Breast epithelium (tissue), 4 donors: ENCODE results near the gene ZNF579. TPM values are rescaled to one million over a fixed set of nuclear protein-coding genes. Genes with fewer than 3 reads are reported as not detected.

Source experiments
- DNase-seq, 2 donors: peaks; one replicate each; pipeline ENCODE4 v3.0.0-alpha.2; 2019; ENCODE audit warnings: low spot score in 2 of 2
- H3K27ac ChIP-seq, 2 donors: fragments of 200-600 bp; sonication (generic) in 1 of 2; one replicate each; pipeline ENCODE4 v1.5.1; 2016 to 2019; ENCODE audit warnings: mild to moderate bottlenecking in 1 of 2
- H3K27me3 ChIP-seq, 2 donors: fragments of 200-600 bp; sonication (generic) in 1 of 2; one replicate each; pipeline versions ENCODE4 v1.5.1 to v1.6.0; 2017 to 2019; ENCODE audit warnings: control low read depth in 1 of 2, mild to moderate bottlenecking in 1 of 2
- H3K36me3 ChIP-seq: fragments of 200-600 bp; one replicate; pipeline ENCODE4 v1.5.1; 2019
- H3K4me1 ChIP-seq, 2 donors: fragments of 200-600 bp; sonication (generic); one replicate each; pipeline ENCODE4 v1.5.1; 2016 to 2019; ENCODE audit warnings: control low read depth in 1 of 2
- H3K4me3 ChIP-seq, 3 donors: fragments of 200-600 bp; sonication (generic); 1 replicate in 2 of 3; 2 replicates in 1 of 3; pipeline ENCODE4 v1.5.1; 2016 to 2019; ENCODE audit warnings: mild to moderate bottlenecking in 3 of 3, moderate library complexity in 2 of 3
- H3K9me3 ChIP-seq, 2 donors: fragments of 200-600 bp; sonication (generic) in 1 of 2; one replicate each; pipeline ENCODE4 v1.5.1; 2016 to 2019; ENCODE audit warnings: control low read depth in 1 of 2
- CTCF ChIP-seq, 3 donors: fragments of 450-650 bp; IDR thresholded peaks; one replicate each; pipeline ENCODE4 v1.5.1; 2016 to 2017; ENCODE audit warnings: antibody characterized with exemption in 3 of 3, mild to moderate bottlenecking in 3 of 3, moderate library complexity in 3 of 3
- POLR2A ChIP-seq: fragments of 450-650 bp; IDR thresholded peaks from one replicate; pipeline ENCODE4 v1.6.1; 2016; ENCODE audit warnings: antibody characterized with exemption, mild to moderate bottlenecking, moderate library complexity
- POLR2AphosphoS5 ChIP-seq, 3 donors: sonication (generic); formaldehyde crosslinking; IDR thresholded peaks; one replicate each; pipeline ENCODE4 v1.6.1; 2017; ENCODE audit warnings: antibody characterized with exemption in 3 of 3
- intact Hi-C: fragments of 100-400 bp; cut with DNase I; formaldehyde crosslinking; loops from one replicate; pipeline ENCODE4 v1.15.1; 2023; ENCODE audit warnings: low total_unique reads
- total RNA-seq, 3 donors: library from RNA; depleted of rRNA; stranded (reverse); fragments of >200 nt; gene quantifications; one replicate each; pipeline ENCODE4 v1.1.0, GENCODE V29; 2016

Gene ZNF579
- total RNA-seq, 3 donors from 2014 or later, result 1.6 to 2.3 (median 1.6) TPM

- Histone ChIP-seq H3K4me3 (no peak overlapping the region), H3K36me3 (peaks cover 5% of the 10 kb centered on the region), H3K27me3 (no peaks in the 10 kb centered on the region), H3K4me1 (no peaks in the 10 kb centered on the region), H3K27ac (no peak overlapping the region), H3K9me3 (no peaks in the 10 kb centered on the region)
- intact Hi-C loops, result no loop called here
- no peak for DNase-seq
- TF ChIP-seq POLR2A (no peak), CTCF (IDR thresholded peaks at IDR 0.05) (no peak), POLR2AphosphoS5 (IDR thresholded peaks at IDR 0.05) (no peak)
Measured at GRCh38 chr19:55620410-55621204, 40.0 kb upstream of the ZNF579 start.

GRCh38 chr19:55619286-55619685 is 38.6 kb upstream of the ZNF579 start:
- no peak for TF ChIP-seq CTCF (IDR thresholded peaks at IDR 0.05)
- no peak for TF ChIP-seq POLR2A
- no peak for TF ChIP-seq POLR2AphosphoS5 (IDR thresholded peaks at IDR 0.05)
- Histone ChIP-seq H3K36me3 (peaks cover 17% of the 10 kb centered on the region), H3K4me3 (no peak overlapping the region), H3K27me3 (no peaks in the 10 kb centered on the region), H3K9me3 (no peaks in the 10 kb centered on the region), H3K4me1 (no peaks in the 10 kb centered on the region), H3K27ac (no peak overlapping the region)
- intact Hi-C loops, result no loop called here
- DNase-seq, result no peak

- no peak overlapping the region for H3K27ac ChIP-seq
- TF ChIP-seq POLR2A (no peak), POLR2AphosphoS5 (IDR thresholded peaks at IDR 0.05) (no peak)
- no peaks in the 10 kb centered on the region for H3K27me3 ChIP-seq
- no peak for DNase-seq
- H3K4me1 ChIP-seq, result no peaks in the 10 kb centered on the region
- H3K9me3 ChIP-seq, result no peaks in the 10 kb centered on the region
- intact Hi-C loops, result no loop called here
- H3K36me3 ChIP-seq, result peaks cover 22% of the 10 kb centered on the region
- H3K4me3 ChIP-seq, result no peak overlapping the region
Measured at GRCh38 chr19:55618426-55618825, 37.8 kb upstream of the ZNF579 start.

GRCh38 chr19:55617426-55617825 is 36.8 kb upstream of the ZNF579 start:
- intact Hi-C loops, result no loop called here
- TF ChIP-seq CTCF (IDR thresholded peaks at IDR 0.05) (no peak), POLR2A (no peak), POLR2AphosphoS5 (IDR thresholded peaks at IDR 0.05) (no peak)
- no peaks in the 10 kb centered on the region for H3K9me3 ChIP-seq
- DNase-seq, result no peak
- no peaks in the 10 kb centered on the region for H3K27me3 ChIP-seq
- peak overlapping the region; percentile 6 to 58 for H3K27ac ChIP-seq
- peaks cover 22% of the 10 kb centered on the region for H3K36me3 ChIP-seq
- no peak overlapping the region for H3K4me3 ChIP-seq
- no peaks in the 10 kb centered on the region for H3K4me1 ChIP-seq

- Histone ChIP-seq H3K36me3 (peaks cover 22% of the 10 kb centered on the region), H3K4me3 (peak overlapping the region in 2 of 3 donors; percentile 1 to 5), H3K27ac (no peak overlapping the region), H3K9me3 (no peaks in the 10 kb centered on the region), H3K4me1 (no peaks in the 10 kb centered on the region), H3K27me3 (no peaks in the 10 kb centered on the region)
- intact Hi-C loops, result no loop called here
- TF ChIP-seq POLR2A, result no peak
- no peak for TF ChIP-seq CTCF (IDR thresholded peaks at IDR 0.05)
- no peak for TF ChIP-seq POLR2AphosphoS5 (IDR thresholded peaks at IDR 0.05)
- DNase-seq, result no peak
Measured at GRCh38 chr19:55616395-55616875, 35.8 kb upstream of the ZNF579 start.
